Calu3 (cell line): Measurements from ENCODE around the gene RMI2. TPM values are rescaled to one million over a fixed set of nuclear protein-coding genes. Genes with fewer than 3 reads are reported as not detected.

Experiments used
- BruUV-seq: library from RNA; stranded (reverse); fragments of 400-500 nt; replicated peaks from 2 replicates; lab custom pipeline; 2021; lab: Mats Ljungman, UMichigan
- CTCF ChIA-PET: fragments of 300-600 bp; sonication (Branson Sonifier 250); formaldehyde crosslinking; loops from one replicate; lab custom pipeline; 2022; ENCODE audit warnings: antibody characterized with exemption; lab: Charles Lee
- DNase-seq: peaks from one replicate; pipeline ENCODE4 v3.0.0; 2022
- H3K27ac Mint-ChIP-seq: one replicate; pipeline ENCODE4 v1.8.0; 2022; ENCODE audit warnings: mixed read lengths; ENCODE audit not compliant: unreplicated experiment
- H3K27me3 Mint-ChIP-seq: one replicate; pipeline ENCODE4 v1.8.0; 2022; ENCODE audit warnings: mixed read lengths; ENCODE audit not compliant: unreplicated experiment
- H3K36me3 Mint-ChIP-seq: one replicate; pipeline ENCODE4 v1.8.0; 2022; ENCODE audit warnings: mild to moderate bottlenecking, moderate library complexity, mixed read lengths; ENCODE audit not compliant: insufficient read depth, unreplicated experiment
- H3K4me1 Mint-ChIP-seq: one replicate; pipeline ENCODE4 v1.8.0; 2022; ENCODE audit warnings: mild to moderate bottlenecking, low read depth, mixed read lengths; ENCODE audit not compliant: unreplicated experiment
- H3K4me3 Mint-ChIP-seq: one replicate; pipeline ENCODE4 v1.8.0; 2022; ENCODE audit warnings: mild to moderate bottlenecking, low read depth, moderate library complexity, mixed read lengths; ENCODE audit not compliant: unreplicated experiment
- H3K9me3 Mint-ChIP-seq: one replicate; pipeline ENCODE4 v1.8.0; 2022; ENCODE audit warnings: low read depth, mixed read lengths; ENCODE audit not compliant: unreplicated experiment
- CTCF ChIP-seq: fragments of 200-600 bp; IDR thresholded peaks from one replicate; pipeline ENCODE4 v1.8.0; 2022; ENCODE audit warnings: antibody characterized with exemption; ENCODE audit not compliant: unreplicated experiment
- intact Hi-C: fragments of 100-400 bp; cut with micrococcal nuclease; formaldehyde crosslinking; loops from one replicate; pipeline ENCODE4 v1.10.0; 2022; ENCODE audit not compliant: unreplicated experiment
- total RNA-seq: library from RNA; stranded (reverse); gene quantifications from 2 replicates; pipeline ENCODE4 v1.2.3, GENCODE V29; 2022

Gene RMI2
- total RNA-seq, 1 experiment from 2014 or later: 55.4 TPM

GRCh38 chr16:11326084-11326736 is 19.0 kb upstream of the RMI2 start:
- BruUV-seq: no TSS peak

GRCh38 chr16:11326737-11327276 is 18.5 kb upstream of the RMI2 start:
- no TSS peak for BruUV-seq
- peaks cover 8% of the 10 kb centered on the region for H3K36me3 Mint-ChIP-seq
- no peaks in the 10 kb centered on the region for H3K27me3 Mint-ChIP-seq
- no peaks in the 10 kb centered on the region for H3K9me3 Mint-ChIP-seq
- no peak for TF ChIP-seq CTCF
- H3K27ac Mint-ChIP-seq: no peak overlapping the region
- H3K4me1 Mint-ChIP-seq: peaks cover 15% of the 10 kb centered on the region
- CTCF ChIA-PET: no interaction called here
- intact Hi-C loops: no loop called here
- no peak overlapping the region for H3K4me3 Mint-ChIP-seq
- no peak for DNase-seq

More at GRCh38 chr16:11326084-11326736, 19.0 kb upstream of the RMI2 start:
- intact Hi-C loops: no loop called here
- Mint-ChIP-seq H3K36me3 (peaks cover 8% of the 10 kb centered on the region), H3K4me3 (no peak overlapping the region), H3K27ac (no peak overlapping the region), H3K4me1 (peaks cover 15% of the 10 kb centered on the region), H3K27me3 (no peaks in the 10 kb centered on the region), H3K9me3 (no peaks in the 10 kb centered on the region)
- no peak for TF ChIP-seq CTCF
- CTCF ChIA-PET: no interaction called here
- DNase-seq: no peak

- Mint-ChIP-seq H3K27ac (peak overlapping the region; percentile 39), H3K4me1 (peaks cover 15% of the 10 kb centered on the region), H3K36me3 (peaks cover 8% of the 10 kb centered on the region), H3K4me3 (no peak overlapping the region), H3K9me3 (no peaks in the 10 kb centered on the region), H3K27me3 (no peaks in the 10 kb centered on the region)
- intact Hi-C loops: no loop called here
- DNase-seq: no peak
- CTCF ChIA-PET: interaction anchor here (0.9 kb wide), 1 partner anchor 17 kb away, joined by 3 read pairs; the partner anchor contains the start of gene RMI2
- no TSS peak for BruUV-seq
- TF ChIP-seq CTCF: no peak
Observed at GRCh38 chr16:11327277-11328171, 17.7 kb upstream of the RMI2 start.

- intact Hi-C loops: no loop called here
- H3K4me1 Mint-ChIP-seq: peaks cover 15% of the 10 kb centered on the region
- CTCF ChIA-PET: interaction anchor here (0.9 kb wide), 2 partner anchors 17 to 25 kb away, joined by 3 read pairs; partner anchors contain the start of gene RMI2
- no peak for TF ChIP-seq CTCF
- peak; percentile 58 for DNase-seq
- no TSS peak for BruUV-seq
- H3K27ac Mint-ChIP-seq: peak overlapping the region; percentile 39
- H3K4me3 Mint-ChIP-seq: peak overlapping the region; percentile 28
- no peaks in the 10 kb centered on the region for H3K27me3 Mint-ChIP-seq
- H3K36me3 Mint-ChIP-seq: peaks cover 8% of the 10 kb centered on the region
- H3K9me3 Mint-ChIP-seq: no peaks in the 10 kb centered on the region
Observed at GRCh38 chr16:11328172-11329070, 16.8 kb upstream of the RMI2 start.
